Thyroid gland (tissue), 4 donors: ENCODE measurements around the gene COL27A1.

ENCODE experiments used
- POLR2A ChIP-seq, 2 donors: fragments of 450-650 bp; IDR thresholded peaks; one replicate each; pipeline ENCODE4 v1.6.1; 2017; ENCODE audit warnings: antibody characterized with exemption in 2 of 2, mild to moderate bottlenecking in 2 of 2, moderate library complexity in 1 of 2
- TF ChIP-seq, protein P1 (sequence below), 6 experiments: fragments of 200-600 bp in 3 of 6; fragments of 450-650 bp in 3 of 6; sonication (generic) in 3 of 6; IDR thresholded peaks; one replicate each; pipeline ENCODE4 v1.5.1; 2016 to 2019; ENCODE audit warnings: antibody characterized with exemption in 6 of 6, mild to moderate bottlenecking in 2 of 6, inconsistent platforms in 1 of 6, moderate library complexity in 1 of 6

DNA sequence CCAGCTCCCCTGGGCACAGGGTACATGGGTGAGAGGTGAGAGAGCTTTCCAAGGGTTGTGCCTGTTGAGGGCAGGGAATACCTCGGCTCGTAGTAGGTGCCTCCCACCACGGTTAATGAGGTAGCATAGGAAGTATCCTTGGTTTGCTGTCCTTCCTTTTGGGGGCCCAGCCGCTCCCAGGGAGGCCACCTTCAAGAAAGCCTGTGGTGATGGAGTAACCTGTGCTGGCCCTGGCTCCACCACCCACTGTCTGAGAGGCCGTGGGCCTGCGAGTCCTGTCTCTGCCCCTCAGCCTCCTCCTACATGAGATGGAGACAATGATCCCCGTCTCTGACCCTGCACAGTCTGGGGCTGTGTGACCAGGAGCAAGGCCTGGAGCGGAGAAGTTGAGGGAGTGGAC is 40.8 kb downstream of the COL27A1 start:
- TF ChIP-seq, protein P1, sequence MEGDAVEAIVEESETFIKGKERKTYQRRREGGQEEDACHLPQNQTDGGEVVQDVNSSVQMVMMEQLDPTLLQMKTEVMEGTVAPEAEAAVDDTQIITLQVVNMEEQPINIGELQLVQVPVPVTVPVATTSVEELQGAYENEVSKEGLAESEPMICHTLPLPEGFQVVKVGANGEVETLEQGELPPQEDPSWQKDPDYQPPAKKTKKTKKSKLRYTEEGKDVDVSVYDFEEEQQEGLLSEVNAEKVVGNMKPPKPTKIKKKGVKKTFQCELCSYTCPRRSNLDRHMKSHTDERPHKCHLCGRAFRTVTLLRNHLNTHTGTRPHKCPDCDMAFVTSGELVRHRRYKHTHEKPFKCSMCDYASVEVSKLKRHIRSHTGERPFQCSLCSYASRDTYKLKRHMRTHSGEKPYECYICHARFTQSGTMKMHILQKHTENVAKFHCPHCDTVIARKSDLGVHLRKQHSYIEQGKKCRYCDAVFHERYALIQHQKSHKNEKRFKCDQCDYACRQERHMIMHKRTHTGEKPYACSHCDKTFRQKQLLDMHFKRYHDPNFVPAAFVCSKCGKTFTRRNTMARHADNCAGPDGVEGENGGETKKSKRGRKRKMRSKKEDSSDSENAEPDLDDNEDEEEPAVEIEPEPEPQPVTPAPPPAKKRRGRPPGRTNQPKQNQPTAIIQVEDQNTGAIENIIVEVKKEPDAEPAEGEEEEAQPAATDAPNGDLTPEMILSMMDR (IDR thresholded peaks at IDR 0.05): no peak
- TF ChIP-seq POLR2A (IDR thresholded peaks at IDR 0.05): no peak
